Ishikawa (cell line): ENCODE results near the gene S100A6.

Experiments
- CEBPB ChIP-seq: IDR thresholded peaks from 2 replicates; pipeline ENCODE4 v1.6.1; 2012
- CREB1 ChIP-seq: IDR thresholded peaks from 2 replicates; pipeline ENCODE4 v1.6.1; 2012; ENCODE audit warnings: low read depth
- EP300 ChIP-seq: IDR thresholded peaks from 2 replicates; pipeline ENCODE4 v1.6.1; 2012; ENCODE audit warnings: borderline replicate concordance

- TF ChIP-seq EP300 (no peak), CEBPB (no peak), CREB1 (no peak)
Measured at GRCh38 chr1:153534226-153534924, 1.4 kb downstream of the S100A6 start.
